NCI-H128 (cell line): ENCODE data around the gene SLC25A13.

ENCODE experiments used
- DNase-seq: peaks from one replicate; lab custom pipeline; 2025; ENCODE audit not compliant: unreplicated experiment; lab: John Stamatoyannopoulos, UW

The SLC25A13 gene

GRCh38 chr7:96212474-96212873 is 109.4 kb downstream of the SLC25A13 start:
- DNase-seq, result no peak

- DNase-seq, result no peak
These were observed 109.9 kb downstream of the SLC25A13 start for GRCh38 chr7:96211954-96212353.

GRCh38 chr7:96205665-96206064 is 116.2 kb downstream of the SLC25A13 start:
- no peak for DNase-seq

- DNase-seq, result no peak
These were observed 117.3 kb downstream of the SLC25A13 start for GRCh38 chr7:96204601-96205000.

GRCh38 chr7:96203786-96204185 is 118.1 kb downstream of the SLC25A13 start:
- DNase-seq, result no peak

GRCh38 chr7:96202102-96202501 is 119.8 kb downstream of the SLC25A13 start:
- no peak for DNase-seq

GRCh38 chr7:96200740-96201139 is 121.2 kb downstream of the SLC25A13 start:
- DNase-seq, result no peak

GRCh38 chr7:96199421-96199820 is 122.5 kb downstream of the SLC25A13 start:
- no peak for DNase-seq

- no peak for DNase-seq
These were observed 123.8 kb downstream of the SLC25A13 start for GRCh38 chr7:96198047-96198636.

- DNase-seq, result no peak
These were observed 125.2 kb downstream of the SLC25A13 start for GRCh38 chr7:96196676-96197075.

GRCh38 chr7:96189129-96189820 is 132.6 kb downstream of the SLC25A13 start:
- no peak for DNase-seq

- DNase-seq, result no peak
These were observed 133.3 kb downstream of the SLC25A13 start for GRCh38 chr7:96188591-96188991.

GRCh38 chr7:96188174-96188581 is 133.7 kb downstream of the SLC25A13 start:
- no peak for DNase-seq

GRCh38 chr7:96187735-96188134 is 134.2 kb downstream of the SLC25A13 start:
- DNase-seq, result no peak

GRCh38 chr7:96184783-96185182 is 137.1 kb downstream of the SLC25A13 start:
- DNase-seq, result no peak

GRCh38 chr7:96183163-96183670 is 138.7 kb downstream of the SLC25A13 start:
- DNase-seq, result no peak

- DNase-seq, result no peak
These were observed 139.3 kb downstream of the SLC25A13 start for GRCh38 chr7:96182424-96183158.

- DNase-seq, result no peak
These were observed 140.7 kb downstream of the SLC25A13 start for GRCh38 chr7:96181174-96181573.

- no peak for DNase-seq
These were observed 142.1 kb downstream of the SLC25A13 start for GRCh38 chr7:96179837-96180236.

- no peak for DNase-seq
These were observed 142.6 kb downstream of the SLC25A13 start for GRCh38 chr7:96179341-96179740.

GRCh38 chr7:96178581-96178980 is 143.3 kb downstream of the SLC25A13 start:
- no peak for DNase-seq

GRCh38 chr7:96177353-96177752 is 144.5 kb downstream of the SLC25A13 start:
- no peak for DNase-seq
